ENCODE results near the gene SELENOV.

GRCh38 chr19:39497701-39497995, 17.3 kb upstream of the SELENOV start:
- TF ChIP-seq CTCF (IDR thresholded peaks at IDR 0.05), result no peak
- no peak for TF ChIP-seq POLR2A (IDR thresholded peaks at IDR 0.05)
